HEK293 (cell line): ENCODE results near the gene SYN1.

Source experiments
- CTCF ChIP-seq: fragments of 450-650 bp; formaldehyde crosslinking; IDR thresholded peaks from 2 replicates; pipeline ENCODE4 v1.5.1; 2016; ENCODE audit warnings: missing biosample characterization, missing genetic modification characterization
- PATZ1 ChIP-seq: fragments of 450-650 bp; formaldehyde crosslinking; IDR thresholded peaks from 2 replicates; pipeline ENCODE4 v1.5.1; 2016; ENCODE audit warnings: missing biosample characterization, missing genetic modification characterization
- REST ChIP-seq: fragments of 450-650 bp; formaldehyde crosslinking; IDR thresholded peaks from 2 replicates; pipeline ENCODE4 v1.5.1; 2016; ENCODE audit warnings: missing biosample characterization, missing genetic modification characterization
- ZBTB44 ChIP-seq: fragments of 450-650 bp; IDR thresholded peaks from 2 replicates; pipeline ENCODE4 v1.5.1; 2018; ENCODE audit warnings: missing biosample characterization, mild to moderate bottlenecking, missing genetic modification characterization
- ZNF146 ChIP-seq: fragments of 450-650 bp; formaldehyde crosslinking; IDR thresholded peaks from 2 replicates; pipeline ENCODE4 v1.5.1; 2016; ENCODE audit warnings: missing biosample characterization, missing genetic modification characterization
- ZNF341 ChIP-seq: fragments of 450-650 bp; formaldehyde crosslinking; IDR thresholded peaks from 2 replicates; pipeline ENCODE4; 2016; ENCODE audit warnings: low read depth, missing biosample characterization, missing genetic modification characterization
- ZNF398 ChIP-seq: fragments of 450-650 bp; formaldehyde crosslinking; IDR thresholded peaks from 2 replicates; pipeline ENCODE4 v1.5.1; 2017; ENCODE audit warnings: missing biosample characterization, missing genetic modification characterization
- ZNF610 ChIP-seq: fragments of 450-650 bp; formaldehyde crosslinking; IDR thresholded peaks from 2 replicates; pipeline ENCODE4 v1.5.1; 2016; ENCODE audit warnings: missing biosample characterization, missing genetic modification characterization, borderline replicate concordance
- ZNF792 ChIP-seq: fragments of 450-650 bp; formaldehyde crosslinking; IDR thresholded peaks from 2 replicates; pipeline ENCODE4 v1.5.1; 2016; ENCODE audit warnings: missing biosample characterization, missing genetic modification characterization

GRCh38 chrX:47628982-47629381 is 9.3 kb upstream of the SYN1 start:
- TF ChIP-seq CTCF (tag by site-specific recombination), result no peak
- TF ChIP-seq ZNF792 (tag by site-specific recombination), result no peak
- TF ChIP-seq ZNF610, result no peak
- TF ChIP-seq ZBTB44 (tag by site-specific recombination), result no peak
- TF ChIP-seq PATZ1, result no peak
- no peak for TF ChIP-seq ZNF341 (tag by site-specific recombination)
- TF ChIP-seq REST (tag by site-specific recombination), result no peak
- no peak for TF ChIP-seq ZNF398
- TF ChIP-seq ZNF146 (tag by site-specific recombination), result no peak
